VCaP (cell line): Measurements from ENCODE around the gene TSSK6.

Source experiments
- H3K27ac ChIP-seq: fragments of 450-650 bp; 2 replicates; pipeline ENCODE4 v1.5.1; 2017
- CTCF ChIP-seq: fragments of 450-650 bp; conservative IDR thresholded peaks from 2 replicates; pipeline ENCODE4 v1.5.1; 2017; ENCODE audit warnings: mild to moderate bottlenecking, moderate library complexity

TSSK6 gene

GRCh38 chr19:19501798-19502197 is 13.6 kb downstream of the TSSK6 start:
- H3K27ac ChIP-seq: no peak overlapping the region
- TF ChIP-seq CTCF: no peak

GRCh38 chr19:19500975-19501644 is 14.2 kb downstream of the TSSK6 start:
- no peak for TF ChIP-seq CTCF
- H3K27ac ChIP-seq: no peak overlapping the region

GRCh38 chr19:19499272-19499995 is 15.9 kb downstream of the TSSK6 start:
- no peak overlapping the region for H3K27ac ChIP-seq
- TF ChIP-seq CTCF: no peak

- H3K27ac ChIP-seq: no peak overlapping the region
- TF ChIP-seq CTCF: no peak
Measured at GRCh38 chr19:19498255-19498991, 16.9 kb downstream of the TSSK6 start.

GRCh38 chr19:19495614-19496603 is 19.4 kb downstream of the TSSK6 start:
- H3K27ac ChIP-seq: no peak overlapping the region
- TF ChIP-seq CTCF: no peak

GRCh38 chr19:19493841-19494546 is 21.4 kb downstream of the TSSK6 start:
- TF ChIP-seq CTCF: no peak
- H3K27ac ChIP-seq: no peak overlapping the region
